Measurements from ENCODE around the gene MOBP. TPM values are rescaled to one million over a fixed set of nuclear protein-coding genes. Genes with fewer than 3 reads are reported as not detected.

MOBP gene
- total and polyA plus RNA-seq, 2 of the 8 experiments (the other 6 are each of a cell fraction or from before 2014, with no cell fraction given) = 0.06 to 0.50 TPM

DNA sequence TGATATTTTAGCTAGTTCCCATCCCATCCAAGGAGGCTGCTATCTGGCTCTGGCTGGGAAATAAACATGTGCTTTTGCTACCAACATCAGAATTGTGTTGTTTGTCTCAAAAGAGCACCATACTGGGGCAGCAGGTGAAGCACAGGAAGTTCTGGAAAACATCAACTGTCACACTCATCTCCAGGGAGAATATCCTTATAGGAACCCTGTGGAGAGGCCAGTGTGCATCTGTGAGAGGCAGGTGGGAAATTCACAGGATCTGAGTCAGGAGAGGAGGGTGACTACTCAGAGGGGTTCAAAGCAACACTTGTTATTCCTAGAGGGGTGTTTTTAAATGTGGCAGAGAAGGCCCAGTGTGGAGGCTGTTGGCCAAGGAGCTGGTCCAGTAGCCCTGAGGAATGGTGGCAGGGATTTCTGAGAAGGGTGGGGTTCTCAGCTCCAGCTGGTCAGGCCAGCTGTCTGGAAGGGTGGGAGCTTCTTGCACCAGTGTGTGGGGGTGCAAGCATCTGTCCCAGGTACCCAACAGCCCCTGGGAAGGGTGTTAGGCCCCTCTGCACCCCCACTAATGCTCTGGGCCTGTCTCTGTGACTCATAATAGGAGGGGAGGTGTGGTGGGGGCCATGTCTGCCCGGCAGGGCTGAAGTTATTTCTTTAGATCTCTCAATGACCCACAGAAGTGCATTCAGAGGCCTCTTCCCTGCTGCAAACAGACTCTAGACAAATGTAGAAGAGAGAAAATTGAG is 32.3 kb upstream of the MOBP start (continued):
- no peak for TF ChIP-seq CHD7 (IDR thresholded peaks at IDR 0.05; ENCODE audit: insufficient replicate concordance, low read length)
- TF ChIP-seq TAF7 (optimal IDR thresholded peaks at IDR 0.05; ENCODE audit: borderline replicate concordance, low read depth, low read length) = no peak

Data from H1 (cell line).